PFSK-1 (cell line): ENCODE data around the gene POU3F3.

ENCODE experiments used
- POLR2AphosphoS5 ChIP-seq: IDR thresholded peaks from 2 replicates; pipeline ENCODE4 v1.6.1; 2012; ENCODE audit warnings: low read depth, mild to moderate bottlenecking, control low read depth, low read length, moderate library complexity
- TAF1 ChIP-seq: IDR thresholded peaks from 2 replicates; pipeline ENCODE4 v1.6.1; 2012; ENCODE audit warnings: low read length, control low read depth, borderline replicate concordance; ENCODE audit not compliant: insufficient read depth
- TF ChIP-seq, protein P1 (sequence below), 2 experiments: IDR thresholded peaks; 2 replicates each; pipeline versions ENCODE4 v1.6.1 to v1.8.0; 2011 to 2012; ENCODE audit warnings: low read depth in 2 of 2, low read length in 2 of 2, control low read depth in 1 of 2, inconsistent platforms in 1 of 2, mild to moderate bottlenecking in 1 of 2, moderate library complexity in 1 of 2; ENCODE audit not compliant: insufficient read depth in 1 of 2

DNA sequence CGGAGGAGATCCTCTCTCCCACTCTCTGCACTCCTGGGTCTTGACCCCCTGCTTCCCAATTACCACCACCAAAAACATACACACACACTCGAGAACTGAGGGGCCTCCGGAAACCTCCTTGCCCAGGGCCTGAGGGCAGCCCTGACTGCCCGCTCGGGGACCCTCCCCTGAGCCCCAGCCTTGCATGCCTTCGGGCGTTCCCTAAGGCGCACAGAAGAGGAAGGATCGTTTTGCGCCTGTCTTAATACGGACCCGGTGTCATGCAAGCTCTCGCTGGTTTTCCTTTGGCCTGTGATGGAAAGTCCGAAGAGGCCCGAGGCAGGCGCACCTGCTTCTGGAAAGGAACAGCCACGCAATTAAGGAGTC is 19.8 kb downstream of the POU3F3 start:
- no peak for TF ChIP-seq POLR2AphosphoS5
- TF ChIP-seq, protein P1, sequence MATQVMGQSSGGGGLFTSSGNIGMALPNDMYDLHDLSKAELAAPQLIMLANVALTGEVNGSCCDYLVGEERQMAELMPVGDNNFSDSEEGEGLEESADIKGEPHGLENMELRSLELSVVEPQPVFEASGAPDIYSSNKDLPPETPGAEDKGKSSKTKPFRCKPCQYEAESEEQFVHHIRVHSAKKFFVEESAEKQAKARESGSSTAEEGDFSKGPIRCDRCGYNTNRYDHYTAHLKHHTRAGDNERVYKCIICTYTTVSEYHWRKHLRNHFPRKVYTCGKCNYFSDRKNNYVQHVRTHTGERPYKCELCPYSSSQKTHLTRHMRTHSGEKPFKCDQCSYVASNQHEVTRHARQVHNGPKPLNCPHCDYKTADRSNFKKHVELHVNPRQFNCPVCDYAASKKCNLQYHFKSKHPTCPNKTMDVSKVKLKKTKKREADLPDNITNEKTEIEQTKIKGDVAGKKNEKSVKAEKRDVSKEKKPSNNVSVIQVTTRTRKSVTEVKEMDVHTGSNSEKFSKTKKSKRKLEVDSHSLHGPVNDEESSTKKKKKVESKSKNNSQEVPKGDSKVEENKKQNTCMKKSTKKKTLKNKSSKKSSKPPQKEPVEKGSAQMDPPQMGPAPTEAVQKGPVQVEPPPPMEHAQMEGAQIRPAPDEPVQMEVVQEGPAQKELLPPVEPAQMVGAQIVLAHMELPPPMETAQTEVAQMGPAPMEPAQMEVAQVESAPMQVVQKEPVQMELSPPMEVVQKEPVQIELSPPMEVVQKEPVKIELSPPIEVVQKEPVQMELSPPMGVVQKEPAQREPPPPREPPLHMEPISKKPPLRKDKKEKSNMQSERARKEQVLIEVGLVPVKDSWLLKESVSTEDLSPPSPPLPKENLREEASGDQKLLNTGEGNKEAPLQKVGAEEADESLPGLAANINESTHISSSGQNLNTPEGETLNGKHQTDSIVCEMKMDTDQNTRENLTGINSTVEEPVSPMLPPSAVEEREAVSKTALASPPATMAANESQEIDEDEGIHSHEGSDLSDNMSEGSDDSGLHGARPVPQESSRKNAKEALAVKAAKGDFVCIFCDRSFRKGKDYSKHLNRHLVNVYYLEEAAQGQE (IDR thresholded peaks at IDR 0.05; ENCODE audit: insufficient read depth in 1 of 2, low read depth in 2 of 2, low read length in 2 of 2) = no peak
- TF ChIP-seq TAF1 = no peak
